Activated naive CD8-positive, alpha-beta T cell treated with anti-CD3 and anti-CD28 coated beads, Interleukin-2, amount 50 U/mL, for 16 hours (primary cell): ENCODE data around the gene EIF4ENIF1.
"Not testable (repeated sequence)": the region's sequence is repeated elsewhere in the genome, so short reads cannot be mapped to it uniquely, and the experiment has no call there.

Source experiments
- DNase-seq: peaks from one replicate; pipeline ENCODE4 v3.0.0-alpha.2; 2020; ENCODE audit warnings: low read depth, low spot score

Gene EIF4ENIF1

GRCh38 chr22:31492151-31492550, 2.5 kb upstream of the EIF4ENIF1 start:
- no peak for DNase-seq

GRCh38 chr22:31491218-31491962, 1.7 kb upstream of the EIF4ENIF1 start:
- DNase-seq = no peak

GRCh38 chr22:31490496-31490925, 869 bp upstream of the EIF4ENIF1 start:
- peak; percentile 3 for DNase-seq

GRCh38 chr22:31488988-31489617, 539 bp downstream of the EIF4ENIF1 start:
- DNase-seq = no peak

- DNase-seq = no peak
Measured at GRCh38 chr22:31488346-31488883, 1.2 kb downstream of the EIF4ENIF1 start.

- DNase-seq = no peak
Measured at GRCh38 chr22:31486951-31487350, 2.7 kb downstream of the EIF4ENIF1 start.

- not testable (repeated sequence) for DNase-seq
Measured at GRCh38 chr22:31486369-31486768, 3.3 kb downstream of the EIF4ENIF1 start.

GRCh38 chr22:31482470-31482869, 7.2 kb downstream of the EIF4ENIF1 start:
- not testable (repeated sequence) for DNase-seq

GRCh38 chr22:31481129-31481528, 8.5 kb downstream of the EIF4ENIF1 start:
- DNase-seq = no peak

GRCh38 chr22:31477329-31477728, 12.3 kb downstream of the EIF4ENIF1 start:
- DNase-seq = no peak

- DNase-seq = no peak
Measured at GRCh38 chr22:31475800-31476199, 13.8 kb downstream of the EIF4ENIF1 start.

- no peak for DNase-seq
Measured at GRCh38 chr22:31474743-31475142, 14.9 kb downstream of the EIF4ENIF1 start.

- DNase-seq = no peak
Measured at GRCh38 chr22:31465307-31465706, 24.3 kb downstream of the EIF4ENIF1 start.

GRCh38 chr22:31461699-31462098, 27.9 kb downstream of the EIF4ENIF1 start:
- no peak for DNase-seq

GRCh38 chr22:31451709-31452571, 37.7 kb downstream of the EIF4ENIF1 start:
- no peak for DNase-seq

- DNase-seq = no peak
Measured at GRCh38 chr22:31449506-31449905, 40.1 kb downstream of the EIF4ENIF1 start.

- no peak for DNase-seq
Measured at GRCh38 chr22:31448382-31448781, 41.3 kb downstream of the EIF4ENIF1 start.

- no peak for DNase-seq
Measured at GRCh38 chr22:31447337-31447736, 42.3 kb downstream of the EIF4ENIF1 start.

GRCh38 chr22:31446767-31447166, 42.9 kb downstream of the EIF4ENIF1 start:
- DNase-seq = no peak

- DNase-seq = no peak
Measured at GRCh38 chr22:31446208-31446607, 43.4 kb downstream of the EIF4ENIF1 start.

- no peak for DNase-seq
Measured at GRCh38 chr22:31445642-31446041, 44.0 kb downstream of the EIF4ENIF1 start.

GRCh38 chr22:31443516-31443915, 46.1 kb downstream of the EIF4ENIF1 start:
- DNase-seq = no peak
